Epithelial cell of alveolus of lung (primary cell): Measurements from ENCODE around the gene CACNB4. TPM values are rescaled to one million over a fixed set of nuclear protein-coding genes. Genes with fewer than 3 reads are reported as not detected.

Experiments used
- total RNA-seq: library from RNA; depleted of rRNA; stranded (reverse); fragments of >200 nt; gene quantifications from 2 replicates; pipeline ENCODE4 v1.2.1, GENCODE V29; 2015

Gene CACNB4
- total RNA-seq, result under 0.01 and 0.32 TPM in 2 replicates

DNA sequence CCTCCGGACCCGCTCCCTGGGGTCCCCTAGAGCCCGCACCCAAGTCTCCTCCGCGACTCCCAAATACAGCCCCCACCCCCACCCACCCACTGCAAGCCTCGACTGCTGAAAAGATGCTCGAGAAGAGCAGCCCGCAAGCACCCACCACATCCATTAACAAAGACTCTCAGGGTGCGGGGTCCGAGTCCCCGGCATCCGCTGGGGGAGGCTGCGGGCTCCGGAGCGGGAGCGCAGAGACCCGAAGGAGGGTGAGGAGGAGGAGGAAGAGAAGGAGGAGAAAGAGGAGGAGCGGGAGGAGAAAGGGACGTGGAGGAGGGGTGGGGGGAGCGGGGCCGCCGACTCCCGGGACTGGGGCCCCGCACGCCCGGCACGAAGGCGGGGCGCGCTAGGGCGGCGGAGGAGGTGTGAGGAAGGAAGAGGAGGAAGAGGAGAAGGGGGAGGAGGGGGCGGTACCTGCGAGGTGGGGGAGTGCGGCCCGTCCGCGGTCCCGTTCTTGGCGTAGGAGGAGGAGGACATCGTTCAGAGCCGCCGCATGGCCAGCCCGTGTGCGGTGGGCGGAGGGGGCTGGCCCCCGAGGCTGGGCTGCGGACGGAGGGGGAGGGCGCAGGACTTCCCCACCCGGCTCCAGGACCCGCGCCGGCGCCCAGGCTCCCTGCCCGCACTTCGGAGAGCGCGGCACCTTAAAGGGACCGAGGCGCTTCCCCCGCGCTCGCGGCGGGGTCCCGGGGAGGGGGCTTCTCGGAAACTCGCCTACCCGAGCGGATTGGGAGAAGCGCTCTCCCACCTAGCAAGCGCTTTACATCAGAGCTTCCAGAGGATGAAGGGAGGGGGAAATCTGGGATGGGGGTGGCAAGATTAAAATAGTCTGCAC, at the start of gene CACNB4:
Gene CACNB4, minus strand, starts transcription at position 549 of the 871 bp plus-strand sequence.

DNA sequence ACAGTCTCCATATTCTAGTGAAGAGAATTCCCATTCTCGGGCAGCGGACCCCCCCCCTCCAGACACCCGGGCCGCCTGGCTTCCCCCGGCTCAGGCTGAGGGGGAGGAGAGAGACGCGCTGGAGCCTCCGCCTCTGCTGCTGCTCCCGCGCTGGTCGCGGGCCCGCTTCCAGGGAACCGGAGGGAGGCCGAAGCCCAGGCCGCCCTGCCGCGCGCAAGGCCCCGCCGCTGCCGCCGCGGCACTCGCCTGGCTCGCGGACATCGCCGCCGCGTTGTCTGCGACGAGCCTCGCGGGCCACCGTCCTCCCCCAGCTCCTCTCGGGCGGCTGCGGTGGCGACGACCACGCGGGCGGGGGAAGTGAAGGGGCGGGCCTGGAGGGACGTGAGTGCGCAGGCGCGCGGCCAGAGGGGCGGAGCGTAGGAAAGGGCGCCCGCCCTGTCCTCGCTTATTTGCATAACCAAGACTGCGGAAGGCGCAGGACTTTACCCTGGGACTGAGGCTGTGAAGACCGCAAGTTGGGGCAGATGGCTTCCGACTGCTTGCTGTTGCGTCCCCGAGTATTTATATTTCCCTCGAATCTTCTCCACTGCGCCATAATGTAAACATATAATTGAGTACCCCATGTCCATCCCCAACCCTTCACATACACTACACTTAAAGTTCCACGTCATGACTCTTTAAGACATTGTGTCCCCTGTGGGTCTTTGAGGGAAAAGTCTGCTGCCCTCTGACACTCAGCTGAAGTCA, 270.5 kb downstream of the CACNB4 start, which contains the start of gene ARL5A:
Gene ARL5A, minus strand, starts transcription at position 279 of the 747 bp plus-strand sequence. Its CDS starts 245 bp downstream, at position 34.

Other genes starting within 250 kb of the CACNB4 start
- 19.5 and 25.9 TPM in 2 replicates for gene STAM2, start 76.7 kb upstream of the CACNB4 start, total RNA-seq
- 16.4 and 17.1 TPM in 2 replicates for gene FMNL2, start 236.1 kb upstream of the CACNB4 start, total RNA-seq